ENCODE data around the gene TPK1. TPM values are rescaled to one million over a fixed set of nuclear protein-coding genes. Genes with fewer than 3 reads are reported as not detected.
"Not testable (repeated sequence)": the region's sequence is repeated elsewhere in the genome, so short reads cannot be mapped to it uniquely, and the experiment has no call there.

The TPK1 gene
- total RNA-seq, 4 donors from 2014 or later, result 2.5 to 22.7 (median 18.7) TPM

DNA sequence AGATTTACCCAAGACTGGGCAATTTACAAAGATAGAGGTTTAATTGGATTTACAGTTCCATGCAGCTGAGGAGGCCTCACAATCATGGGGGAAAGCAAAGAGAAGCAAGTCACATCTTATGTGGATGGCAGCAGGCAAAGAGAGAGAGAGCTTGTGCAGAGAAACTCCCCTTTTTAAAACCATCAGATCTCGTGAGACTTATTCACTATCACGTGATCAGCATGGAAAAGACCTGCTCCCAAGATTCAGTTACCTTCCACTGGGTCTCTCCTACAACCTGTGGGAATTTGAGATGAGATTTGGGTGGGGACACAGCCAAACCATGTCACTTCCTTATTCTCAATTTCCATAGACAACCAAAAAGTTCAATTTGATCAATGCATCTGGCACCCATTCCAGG is 407.4 kb downstream of the TPK1 start:
- Histone ChIP-seq H3K4me3 (no peak overlapping the region), H3K27me3 (no peaks in the 10 kb centered on the region), H3K4me1 (no peaks in the 10 kb centered on the region), H3K36me3 (no peaks in the 10 kb centered on the region), H3K9me3 (peaks cover 0 to 5% (median 3%) of the 10 kb centered on the region in 4 donors), H3K27ac (no peak overlapping the region)
- no peak for TF ChIP-seq POLR2A (IDR thresholded peaks at IDR 0.05)
- TF ChIP-seq, protein P1, sequence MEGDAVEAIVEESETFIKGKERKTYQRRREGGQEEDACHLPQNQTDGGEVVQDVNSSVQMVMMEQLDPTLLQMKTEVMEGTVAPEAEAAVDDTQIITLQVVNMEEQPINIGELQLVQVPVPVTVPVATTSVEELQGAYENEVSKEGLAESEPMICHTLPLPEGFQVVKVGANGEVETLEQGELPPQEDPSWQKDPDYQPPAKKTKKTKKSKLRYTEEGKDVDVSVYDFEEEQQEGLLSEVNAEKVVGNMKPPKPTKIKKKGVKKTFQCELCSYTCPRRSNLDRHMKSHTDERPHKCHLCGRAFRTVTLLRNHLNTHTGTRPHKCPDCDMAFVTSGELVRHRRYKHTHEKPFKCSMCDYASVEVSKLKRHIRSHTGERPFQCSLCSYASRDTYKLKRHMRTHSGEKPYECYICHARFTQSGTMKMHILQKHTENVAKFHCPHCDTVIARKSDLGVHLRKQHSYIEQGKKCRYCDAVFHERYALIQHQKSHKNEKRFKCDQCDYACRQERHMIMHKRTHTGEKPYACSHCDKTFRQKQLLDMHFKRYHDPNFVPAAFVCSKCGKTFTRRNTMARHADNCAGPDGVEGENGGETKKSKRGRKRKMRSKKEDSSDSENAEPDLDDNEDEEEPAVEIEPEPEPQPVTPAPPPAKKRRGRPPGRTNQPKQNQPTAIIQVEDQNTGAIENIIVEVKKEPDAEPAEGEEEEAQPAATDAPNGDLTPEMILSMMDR (IDR thresholded peaks at IDR 0.05), result no peak
- no peak for DNase-seq

DNA sequence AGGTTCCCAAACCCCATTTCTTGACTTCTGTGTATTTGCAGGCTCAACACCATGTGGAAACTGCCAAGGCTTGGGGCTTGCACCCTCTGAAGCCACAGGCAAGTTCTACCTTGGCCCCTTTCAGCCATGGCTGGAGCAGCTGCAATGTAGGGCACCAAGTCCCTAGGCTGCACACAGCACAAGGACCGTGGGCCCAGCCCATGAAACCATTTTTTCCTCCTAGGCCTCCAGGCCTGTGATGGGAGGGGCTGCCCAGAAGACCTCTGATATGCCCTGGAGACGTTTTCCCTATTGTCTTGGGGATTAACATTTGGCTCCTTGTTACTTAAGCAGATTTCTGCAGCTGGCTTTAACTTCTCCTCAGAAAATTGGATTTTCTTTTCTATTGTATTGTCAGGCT is 408.3 kb downstream of the TPK1 start:
- H3K4me1 ChIP-seq, H3K27ac ChIP-seq, H3K9me3 ChIP-seq, DNase-seq, H3K4me3 ChIP-seq, H3K27me3 ChIP-seq, H3K36me3 ChIP-seq: not testable (repeated sequence)

DNA sequence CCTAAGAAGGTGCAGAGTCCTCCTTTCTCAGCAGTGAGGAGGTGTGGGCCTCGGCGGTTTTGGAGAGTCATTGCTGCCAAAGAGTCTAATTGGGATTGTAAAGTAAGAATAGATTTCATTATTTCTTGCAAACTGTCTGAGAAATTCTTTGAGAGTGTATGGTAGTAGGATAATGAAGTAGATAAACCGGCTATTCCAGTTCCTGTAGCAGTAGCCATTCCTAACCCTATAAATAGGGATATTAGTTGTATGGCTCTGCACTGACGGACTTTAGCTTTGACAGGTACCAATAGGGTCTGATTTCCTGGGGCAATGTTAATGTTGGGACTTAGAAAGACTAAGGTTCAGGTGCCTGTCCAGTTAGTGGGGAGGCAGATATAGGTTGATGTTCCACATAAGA is 416.9 kb downstream of the TPK1 start:
- H3K27ac ChIP-seq, H3K4me3 ChIP-seq, H3K36me3 ChIP-seq, H3K9me3 ChIP-seq, H3K4me1 ChIP-seq, H3K27me3 ChIP-seq, DNase-seq: not testable (repeated sequence)

DNA sequence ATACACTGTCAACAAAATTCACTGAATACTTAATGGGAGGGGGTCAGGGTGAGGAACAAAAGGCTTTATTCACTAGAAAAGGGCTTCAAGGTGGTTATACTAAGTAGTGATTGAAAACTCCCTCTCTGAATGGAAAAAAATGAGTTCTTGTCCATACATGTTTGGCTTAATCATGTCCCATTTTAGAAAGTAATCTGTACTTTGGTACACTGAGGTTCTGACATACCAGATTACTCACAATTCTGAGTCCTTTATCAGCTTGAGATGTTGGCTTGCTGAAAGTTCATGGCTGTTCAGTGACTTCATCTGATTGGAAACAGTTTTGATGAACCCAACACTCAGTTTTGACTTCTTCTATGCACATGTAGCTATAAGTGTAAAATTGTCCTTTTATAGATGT is 419.5 kb downstream of the TPK1 start:
- Histone ChIP-seq H3K4me3 (no peak overlapping the region), H3K36me3 (no peaks in the 10 kb centered on the region), H3K27ac (no peak overlapping the region), H3K4me1 (no peaks in the 10 kb centered on the region), H3K9me3 (no peaks in the 10 kb centered on the region), H3K27me3 (no peaks in the 10 kb centered on the region)
- TF ChIP-seq, protein P1 (IDR thresholded peaks at IDR 0.05), result no peak
- TF ChIP-seq POLR2A (IDR thresholded peaks at IDR 0.05), result no peak
- no peak for DNase-seq

DNA sequence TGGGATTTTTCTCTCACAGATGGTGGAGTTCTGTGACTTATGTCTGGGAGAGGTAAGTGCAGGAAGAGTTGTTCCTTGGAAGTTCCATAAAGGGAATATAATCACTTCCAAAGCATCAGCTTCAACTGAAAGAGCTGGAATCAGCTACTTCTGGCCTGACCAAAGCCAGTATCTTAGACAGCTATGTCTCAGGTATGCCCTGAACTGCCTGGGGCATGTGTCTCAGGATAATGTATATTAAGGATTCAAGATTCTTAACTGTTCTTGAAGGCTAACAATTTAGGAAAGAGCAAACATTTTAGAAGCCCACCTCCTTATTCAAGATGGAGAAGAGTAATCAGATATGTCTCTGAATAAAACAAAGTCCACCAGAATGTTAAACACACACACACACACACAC is 420.0 kb downstream of the TPK1 start:
- no peak overlapping the region for H3K4me3 ChIP-seq
- TF ChIP-seq, protein P1 (IDR thresholded peaks at IDR 0.05), result no peak
- TF ChIP-seq POLR2A (IDR thresholded peaks at IDR 0.05), result no peak
- no peaks in the 10 kb centered on the region for H3K36me3 ChIP-seq
- H3K27me3 ChIP-seq, result no peaks in the 10 kb centered on the region
- H3K4me1 ChIP-seq, result no peaks in the 10 kb centered on the region
- H3K9me3 ChIP-seq, result no peaks in the 10 kb centered on the region
- no peak for DNase-seq
- H3K27ac ChIP-seq, result no peak overlapping the region

DNA sequence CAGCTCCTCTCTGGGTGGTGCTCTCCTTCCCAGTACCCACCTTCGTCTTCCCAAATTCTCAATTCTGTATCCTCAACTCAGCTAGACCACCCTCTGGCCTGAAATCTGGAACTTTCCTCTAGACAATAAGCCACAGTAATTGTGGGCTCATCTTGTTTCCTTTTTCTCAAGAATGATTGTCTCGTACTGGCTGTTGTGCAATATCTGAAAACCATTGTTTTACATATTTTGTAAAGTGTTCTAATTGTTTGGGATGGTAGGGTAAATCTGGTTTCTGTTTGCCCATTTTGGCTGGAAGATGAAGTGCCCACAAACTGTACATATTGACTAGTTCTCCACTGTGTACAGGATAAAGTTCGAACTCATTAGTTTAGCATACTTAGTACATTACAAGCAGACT is 421.0 kb downstream of the TPK1 start:
- no peaks in the 10 kb centered on the region for H3K4me1 ChIP-seq
- no peaks in the 10 kb centered on the region for H3K36me3 ChIP-seq
- DNase-seq, result no peak
- H3K4me3 ChIP-seq, result no peak overlapping the region
- TF ChIP-seq, protein P1 (IDR thresholded peaks at IDR 0.05), result no peak
- TF ChIP-seq POLR2A (IDR thresholded peaks at IDR 0.05), result no peak
- no peaks in the 10 kb centered on the region for H3K27me3 ChIP-seq
- H3K27ac ChIP-seq, result no peak overlapping the region
- H3K9me3 ChIP-seq, result no peaks in the 10 kb centered on the region

DNA sequence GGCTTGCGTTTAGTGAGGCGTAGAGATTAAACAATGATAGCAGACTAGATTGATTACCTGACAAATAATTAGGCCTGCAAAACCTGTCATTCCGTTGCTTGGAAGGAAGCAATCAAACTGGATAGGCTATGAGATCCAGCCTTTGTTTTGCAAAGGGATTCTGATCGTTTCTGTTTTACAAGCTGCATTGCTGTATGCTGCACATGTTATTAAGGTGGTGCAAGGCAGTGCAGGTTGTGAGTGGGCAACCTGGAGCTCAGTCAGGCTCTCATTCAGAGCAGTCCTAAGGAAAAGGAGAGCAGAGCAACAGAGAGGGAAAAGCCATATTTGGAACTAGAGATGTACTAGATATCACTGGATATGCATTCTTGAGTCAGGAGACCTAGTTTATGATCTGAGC is 425.4 kb downstream of the TPK1 start:
- no peak for DNase-seq
- Histone ChIP-seq H3K27ac (no peak overlapping the region), H3K4me3 (no peak overlapping the region), H3K9me3 (no peaks in the 10 kb centered on the region), H3K4me1 (no peaks in the 10 kb centered on the region), H3K36me3 (no peaks in the 10 kb centered on the region), H3K27me3 (no peaks in the 10 kb centered on the region)
- TF ChIP-seq, protein P1 (IDR thresholded peaks at IDR 0.05), result no peak
- no peak for TF ChIP-seq POLR2A (IDR thresholded peaks at IDR 0.05)

Measured in Peyer's patch (tissue), 4 donors.